SK-N-SH treated with all-trans-retinoic acid at 6 μM for 48 hours (cell line): Measurements from ENCODE around the gene ALKAL2.

ENCODE experiments used
- ARNTL ChIP-seq: fragments of 450-650 bp; formaldehyde crosslinking; IDR thresholded peaks from 2 replicates; pipeline ENCODE4 v1.5.0; 2020; ENCODE audit warnings: low read depth, mild to moderate bottlenecking, moderate library complexity, borderline replicate concordance
- CSDC2 ChIP-seq: fragments of 250-450 bp; sonication (Bioruptor Pico); IDR thresholded peaks from 2 replicates; pipeline ENCODE4 v1.5.0; 2020; ENCODE audit warnings: mild to moderate bottlenecking, moderate library complexity
- POU6F1 ChIP-seq: fragments of 250-450 bp; sonication (Bioruptor Pico); IDR thresholded peaks from 2 replicates; pipeline ENCODE4 v1.8.0; 2021; ENCODE audit warnings: low read depth, mild to moderate bottlenecking, moderate library complexity, borderline replicate concordance
- RARB ChIP-seq: fragments of 250-450 bp; sonication (Bioruptor Pico); IDR thresholded peaks from 2 replicates; pipeline ENCODE4 v1.8.0; 2021; ENCODE audit warnings: mild to moderate bottlenecking, moderate library complexity
- SNAI2 ChIP-seq: fragments of 250-450 bp; sonication (Bioruptor Pico); IDR thresholded peaks from 2 replicates; pipeline ENCODE4 v1.5.0; 2020; ENCODE audit warnings: mild to moderate bottlenecking, moderate library complexity
- TCF4 ChIP-seq: fragments of 250-450 bp; sonication (Bioruptor Pico); IDR thresholded peaks from 2 replicates; pipeline ENCODE4 v1.8.0; 2021; ENCODE audit warnings: mild to moderate bottlenecking, moderate library complexity, borderline replicate concordance
- ZFP3 ChIP-seq: fragments of 250-450 bp; sonication (Bioruptor Pico); IDR thresholded peaks from 2 replicates; pipeline ENCODE4 v1.5.0; 2020; ENCODE audit warnings: mild to moderate bottlenecking, moderate library complexity
- ZNF70 ChIP-seq: fragments of 450-650 bp; formaldehyde crosslinking; IDR thresholded peaks from 2 replicates; pipeline ENCODE4 v1.5.0; 2020; ENCODE audit warnings: mild to moderate bottlenecking, moderate library complexity

GRCh38 chr2:253202-253638 is 34.7 kb downstream of the ALKAL2 start:
- TF ChIP-seq ARNTL (CRISPR knock-in tag) (no peak), TCF4 (CRISPR knock-in tag) (no peak), ZFP3 (no peak), RARB (no peak), ZNF70 (CRISPR knock-in tag) (no peak), SNAI2 (CRISPR knock-in tag) (no peak), CSDC2 (CRISPR knock-in tag) (no peak), POU6F1 (CRISPR knock-in tag) (no peak)
